Upper lobe of left lung (tissue), 6 donors: ENCODE measurements around the gene EPHA4. TPM values are rescaled to one million over a fixed set of nuclear protein-coding genes. Genes with fewer than 3 reads are reported as not detected.

ENCODE experiments used
- ATAC-seq, 2 donors: fragments of 200-7000 bp; cut with Tn5 transposase; one replicate each; pipeline ENCODE4 v1.9.1; 2022; ENCODE audit warnings: mild to moderate bottlenecking in 2 of 2, moderate library complexity in 2 of 2; ENCODE audit not compliant: low FRiP score in 2 of 2
- DNase-seq, 2 donors: peaks; one replicate each; pipeline ENCODE4 v3.0.0-alpha.2; 2019 to 2020
- H3K27ac ChIP-seq, 4 donors: fragments of 200-600 bp; sonication (generic); one replicate each; pipeline ENCODE4 v1.5.1; 2016 to 2019
- H3K27me3 ChIP-seq, 4 donors: fragments of 200-600 bp; sonication (generic); one replicate each; pipeline ENCODE4 v1.5.1; 2017 to 2019
- H3K36me3 ChIP-seq, 4 donors: fragments of 200-600 bp; sonication (generic); one replicate each; pipeline ENCODE4 v1.5.1; 2016 to 2019
- H3K4me1 ChIP-seq, 4 donors: fragments of 200-600 bp; sonication (generic); one replicate each; pipeline ENCODE4 v1.5.1; 2018 to 2019
- H3K4me3 ChIP-seq, 4 donors: fragments of 200-600 bp; sonication (generic); one replicate each; pipeline ENCODE4 v1.5.1; 2017 to 2019; ENCODE audit warnings: mild to moderate bottlenecking in 2 of 4, moderate library complexity in 1 of 4
- H3K9me3 ChIP-seq, 4 donors: fragments of 200-600 bp; sonication (generic); one replicate each; pipeline ENCODE4 v1.5.1; 2018 to 2019
- EP300 ChIP-seq, 4 donors: sonication (generic); formaldehyde crosslinking; IDR thresholded peaks; one replicate each; pipeline ENCODE4 v1.5.1; 2017; ENCODE audit warnings: antibody characterized with exemption in 4 of 4, control low read depth in 2 of 4
- POLR2A ChIP-seq, 4 donors: fragments of 450-650 bp; IDR thresholded peaks; one replicate each; pipeline ENCODE4 v1.5.1; 2016 to 2017; ENCODE audit warnings: antibody characterized with exemption in 4 of 4, mild to moderate bottlenecking in 2 of 4
- POLR2AphosphoS5 ChIP-seq, 2 donors: sonication (generic); formaldehyde crosslinking; IDR thresholded peaks; one replicate each; pipeline ENCODE4 v1.5.1; 2017; ENCODE audit warnings: antibody characterized with exemption in 2 of 2
- WGBS, 2 donors: methylation state at CpG; one replicate each; pipeline ENCODE4 v1.1.5; 2017 to 2018; 5-methylcytosine and 5-hydroxymethylcytosine counted together
- total RNA-seq, 6 donors: library from RNA; depleted of rRNA in 4 of 6; stranded (reverse); fragments of >200 nt in 4 of 6; gene quantifications; one replicate each; pipeline versions ENCODE4 v1.1.0 to v1.2.1, GENCODE V29; 2016 to 2021
- TF ChIP-seq, protein P1 (sequence below), 6 experiments: fragments of 450-650 bp in 4 of 6; fragments of 200-600 bp in 2 of 6; sonication (generic) in 2 of 6; IDR thresholded peaks; one replicate each; pipeline ENCODE4 v1.5.1; 2016 to 2019; ENCODE audit warnings: antibody characterized with exemption in 6 of 6
- donor health status: DM: no; HTN: no; CAD: no; lungs with moderate emphysema.
- donor health status: DM: no; HTN: yes; CAD: no; lungs with severe emphysema.

Gene EPHA4
- total RNA-seq, 6 donors from 2014 or later, result 9.5 to 33.5 (median 22.3) TPM

DNA sequence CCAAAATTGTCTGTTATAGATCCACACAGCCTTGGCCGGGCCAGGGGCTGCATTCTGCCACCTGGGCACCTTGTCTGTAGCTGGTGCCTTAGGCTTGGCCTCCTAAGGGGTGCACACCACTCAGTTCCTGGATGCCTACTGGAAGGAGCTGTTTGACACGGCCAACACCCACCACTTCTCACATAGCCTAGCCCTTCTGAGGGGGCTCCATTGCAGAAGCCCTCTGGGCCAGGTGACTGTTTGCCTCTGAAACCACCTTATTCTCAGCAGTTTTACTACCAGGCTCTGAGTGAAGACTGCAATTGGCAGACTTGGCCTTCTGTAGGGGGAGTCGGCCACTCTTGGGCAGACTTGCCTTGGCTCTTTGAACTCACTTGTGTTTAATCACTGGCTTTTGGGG lies 39.5 kb downstream of the EPHA4 start:
- Histone ChIP-seq H3K27me3 (no peaks in the 10 kb centered on the region), H3K27ac (no peak overlapping the region), H3K9me3 (no peaks in the 10 kb centered on the region), H3K4me1 (peaks cover 26 to 36% (median 28%) of the 10 kb centered on the region in 4 donors), H3K36me3 (no peaks in the 10 kb centered on the region), H3K4me3 (no peak overlapping the region)
- ATAC-seq, result no peak
- WGBS, 2 donors, result 90 to 100% methylated on average over 2 to 3 of the region's 3 CpGs
- DNase-seq, result no peak
- TF ChIP-seq, protein P1, sequence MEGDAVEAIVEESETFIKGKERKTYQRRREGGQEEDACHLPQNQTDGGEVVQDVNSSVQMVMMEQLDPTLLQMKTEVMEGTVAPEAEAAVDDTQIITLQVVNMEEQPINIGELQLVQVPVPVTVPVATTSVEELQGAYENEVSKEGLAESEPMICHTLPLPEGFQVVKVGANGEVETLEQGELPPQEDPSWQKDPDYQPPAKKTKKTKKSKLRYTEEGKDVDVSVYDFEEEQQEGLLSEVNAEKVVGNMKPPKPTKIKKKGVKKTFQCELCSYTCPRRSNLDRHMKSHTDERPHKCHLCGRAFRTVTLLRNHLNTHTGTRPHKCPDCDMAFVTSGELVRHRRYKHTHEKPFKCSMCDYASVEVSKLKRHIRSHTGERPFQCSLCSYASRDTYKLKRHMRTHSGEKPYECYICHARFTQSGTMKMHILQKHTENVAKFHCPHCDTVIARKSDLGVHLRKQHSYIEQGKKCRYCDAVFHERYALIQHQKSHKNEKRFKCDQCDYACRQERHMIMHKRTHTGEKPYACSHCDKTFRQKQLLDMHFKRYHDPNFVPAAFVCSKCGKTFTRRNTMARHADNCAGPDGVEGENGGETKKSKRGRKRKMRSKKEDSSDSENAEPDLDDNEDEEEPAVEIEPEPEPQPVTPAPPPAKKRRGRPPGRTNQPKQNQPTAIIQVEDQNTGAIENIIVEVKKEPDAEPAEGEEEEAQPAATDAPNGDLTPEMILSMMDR (IDR thresholded peaks at IDR 0.05), result no peak
- no peak for TF ChIP-seq POLR2AphosphoS5 (IDR thresholded peaks at IDR 0.05)
- no peak for TF ChIP-seq POLR2A (IDR thresholded peaks at IDR 0.05)

DNA sequence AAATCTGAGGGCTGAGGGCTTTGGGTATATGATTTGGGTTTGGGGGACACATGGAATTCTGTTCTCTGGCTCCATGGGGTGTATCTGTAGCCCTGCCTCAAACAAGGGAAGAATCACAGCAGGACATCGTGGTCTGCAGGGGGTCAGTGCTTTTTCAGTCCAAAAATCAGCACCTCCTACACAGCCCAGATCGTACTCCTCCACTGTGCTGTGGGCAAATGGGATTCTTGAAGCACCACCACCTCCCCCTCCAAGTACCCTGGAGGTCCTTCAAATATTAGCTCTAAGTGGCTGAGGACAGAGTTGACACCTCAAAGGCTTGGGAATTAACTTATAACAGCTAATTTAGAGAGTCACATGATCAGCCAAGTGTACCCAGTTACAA lies 41.5 kb downstream of the EPHA4 start:
- WGBS, 2 donors, result 40 to 72% methylated on average over 2 of the region's 2 CpGs
- Histone ChIP-seq H3K27ac (peak overlapping the region in 2 of 4 donors; percentile 10 to 31), H3K4me3 (no peak overlapping the region), H3K4me1 (peaks cover 31 to 44% (median 35%) of the 10 kb centered on the region in 4 donors), H3K27me3 (no peaks in the 10 kb centered on the region), H3K36me3 (no peaks in the 10 kb centered on the region), H3K9me3 (no peaks in the 10 kb centered on the region)
- DNase-seq, result no peak
- no peak for ATAC-seq
- TF ChIP-seq, protein P1 (IDR thresholded peaks at IDR 0.05), result no peak
- TF ChIP-seq EP300 (IDR thresholded peaks at IDR 0.05) (no peak), POLR2A (IDR thresholded peaks at IDR 0.05) (no peak), POLR2AphosphoS5 (IDR thresholded peaks at IDR 0.05) (no peak)

DNA sequence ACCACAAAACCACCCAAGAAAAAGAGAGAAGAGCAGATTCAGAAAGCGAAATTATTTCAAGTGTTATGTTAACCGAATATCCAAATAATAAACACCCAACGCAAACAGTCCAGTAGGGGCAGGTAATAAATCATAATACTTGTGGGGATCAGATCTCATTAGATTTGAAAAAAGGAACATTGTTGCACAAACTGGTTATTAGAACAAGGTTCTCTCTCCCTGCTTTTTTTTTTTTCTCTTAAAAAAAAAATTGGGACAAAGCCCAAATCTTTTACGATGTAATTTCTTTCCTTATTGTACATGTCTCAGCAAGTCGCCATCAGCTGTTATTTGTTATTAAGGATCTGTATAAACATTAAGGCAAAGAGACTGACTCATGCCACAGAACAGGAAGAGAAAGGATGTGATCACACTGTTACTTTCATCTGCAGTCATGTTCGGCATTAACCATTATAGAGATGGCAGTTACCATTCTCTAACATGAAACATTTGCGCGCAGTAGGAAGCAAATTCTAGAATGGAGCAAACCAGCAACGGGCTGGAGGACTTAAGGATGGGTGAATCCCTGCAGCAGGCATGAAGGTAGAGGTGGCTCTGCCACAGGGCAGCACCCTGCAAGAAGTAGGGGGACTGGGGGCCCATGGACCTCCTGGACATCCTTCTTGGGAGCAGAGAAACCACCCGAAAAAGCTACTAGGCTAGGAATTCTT lies 42.0 kb downstream of the EPHA4 start:
- H3K4me1 ChIP-seq, result peaks cover 31 to 44% (median 35%) of the 10 kb centered on the region in 4 donors
- H3K9me3 ChIP-seq, result no peaks in the 10 kb centered on the region
- ATAC-seq (peak in 1 of 2 donors; percentile 13), DNase-seq (no peak)
- TF ChIP-seq POLR2A (IDR thresholded peaks at IDR 0.05) (no peak), POLR2AphosphoS5 (IDR thresholded peaks at IDR 0.05) (no peak), EP300 (IDR thresholded peaks at IDR 0.05) (no peak)
- TF ChIP-seq, protein P1 (IDR thresholded peaks at IDR 0.05), result no peak
- no peaks in the 10 kb centered on the region for H3K36me3 ChIP-seq
- WGBS, 2 donors, result 32 to 54% methylated on average over 10 of the region's 10 CpGs
- H3K4me3 ChIP-seq, result peak overlapping the region in 1 of 4 donors; percentile 5
- peak overlapping the region; percentile 13 to 47 (median 26) for H3K27ac ChIP-seq
- no peaks in the 10 kb centered on the region for H3K27me3 ChIP-seq

DNA sequence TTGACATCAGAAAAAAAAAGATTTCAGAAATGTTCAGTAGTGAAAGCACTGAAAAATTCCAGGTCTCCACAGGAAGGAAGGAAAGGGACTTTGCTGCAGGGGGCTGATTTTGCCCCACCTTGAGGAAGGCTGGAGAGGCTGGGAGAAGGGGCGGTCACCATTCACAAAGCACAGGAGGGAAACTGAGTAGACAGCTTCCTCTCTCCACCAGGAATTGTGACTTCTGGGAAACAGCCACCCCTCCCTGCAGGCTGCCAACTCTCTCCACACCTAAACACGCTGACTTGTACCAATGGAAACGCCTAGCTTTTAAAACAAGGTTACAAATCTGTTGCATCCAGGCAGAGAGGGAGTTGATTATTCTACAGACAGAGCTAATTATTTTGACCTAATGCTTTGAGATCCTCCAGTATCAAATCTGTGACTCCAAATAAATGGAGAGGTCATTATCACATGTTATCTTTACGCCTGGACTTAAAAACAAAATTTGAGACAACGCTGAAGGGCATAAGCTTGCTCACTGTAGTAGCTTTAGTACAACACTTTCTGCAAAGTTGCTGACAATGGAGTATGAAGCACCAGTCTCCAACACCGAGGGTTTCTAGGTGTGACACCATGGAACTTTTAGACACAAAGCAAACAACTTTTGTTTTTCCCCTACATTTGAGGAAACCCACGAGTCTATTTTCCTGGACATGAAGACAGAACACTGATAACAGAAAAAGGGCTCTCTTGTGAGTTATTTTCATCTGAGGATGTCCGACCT lies 42.7 kb downstream of the EPHA4 start:
- DNase-seq (no peak), ATAC-seq (no peak)
- no peaks in the 10 kb centered on the region for H3K9me3 ChIP-seq
- H3K4me1 ChIP-seq, result peaks cover 31 to 44% (median 35%) of the 10 kb centered on the region in 4 donors
- no peaks in the 10 kb centered on the region for H3K27me3 ChIP-seq
- 52 to 55% methylated on average over 8 of the region's 8 CpGs for WGBS, 2 donors
- H3K27ac ChIP-seq, result peak overlapping the region; percentile 2 to 47 (median 17)
- H3K4me3 ChIP-seq, result peak overlapping the region in 1 of 4 donors; percentile 5
- H3K36me3 ChIP-seq, result no peaks in the 10 kb centered on the region
- no peak for TF ChIP-seq POLR2AphosphoS5 (IDR thresholded peaks at IDR 0.05)
- TF ChIP-seq POLR2A (IDR thresholded peaks at IDR 0.05), result no peak
- TF ChIP-seq EP300 (IDR thresholded peaks at IDR 0.05), result no peak
- TF ChIP-seq, protein P1 (IDR thresholded peaks at IDR 0.05), result no peak
